ENCODE measurements around the gene TSPYL4.

TSPYL4 gene

GRCh38 chr6:116221911-116222310 lies 32.0 kb downstream of the TSPYL4 start:
- no peak for DNase-seq (ENCODE audit: low spot score)

GRCh38 chr6:116221067-116221466 lies 32.8 kb downstream of the TSPYL4 start:
- no peak for DNase-seq (ENCODE audit: low spot score)

GRCh38 chr6:116218866-116219265 lies 35.0 kb downstream of the TSPYL4 start:
- no peak for DNase-seq (ENCODE audit: low spot score)

- no peak for DNase-seq (ENCODE audit: low spot score)
These were observed 35.7 kb downstream of the TSPYL4 start for GRCh38 chr6:116218172-116218633.

- peak; percentile 9 for DNase-seq (ENCODE audit: low spot score)
These were observed 36.8 kb downstream of the TSPYL4 start for GRCh38 chr6:116217069-116217468.

GRCh38 chr6:116215414-116215813 lies 38.5 kb downstream of the TSPYL4 start:
- no peak for DNase-seq (ENCODE audit: low spot score)

GRCh38 chr6:116214681-116215080 lies 39.2 kb downstream of the TSPYL4 start:
- DNase-seq (ENCODE audit: low spot score) = no peak

GRCh38 chr6:116210750-116211425 lies 43.0 kb downstream of the TSPYL4 start:
- no peak for DNase-seq (ENCODE audit: low spot score)

GRCh38 chr6:116210316-116210715 lies 43.6 kb downstream of the TSPYL4 start:
- no peak for DNase-seq (ENCODE audit: low spot score)

- no peak for DNase-seq (ENCODE audit: low spot score)
These were observed 45.7 kb downstream of the TSPYL4 start for GRCh38 chr6:116208056-116208785.

GRCh38 chr6:116206231-116206903 lies 47.5 kb downstream of the TSPYL4 start:
- no peak for DNase-seq (ENCODE audit: low spot score)

- no peak for DNase-seq (ENCODE audit: low spot score)
These were observed 48.6 kb downstream of the TSPYL4 start for GRCh38 chr6:116205281-116205680.

GRCh38 chr6:116201538-116201937 lies 52.3 kb downstream of the TSPYL4 start:
- DNase-seq (ENCODE audit: low spot score) = no peak

GRCh38 chr6:116200619-116201249 lies 53.1 kb downstream of the TSPYL4 start:
- no peak for DNase-seq (ENCODE audit: low spot score)

Data from CD4-positive, alpha-beta T cell treated with Interleukin-6 at 100 ng/mL for 8 hours (primary cell).